Islet precursor cell (in vitro differentiated cells): ENCODE measurements around the gene MYDGF.

Experiments
- DNase-seq: peaks from one replicate; pipeline ENCODE4 v3.0.0-alpha.2; 2018

The MYDGF gene

GRCh38 chr19:4640247-4641000 is 29.7 kb downstream of the MYDGF start:
- no peak for DNase-seq

- no peak for DNase-seq
Observed at GRCh38 chr19:4639531-4640246, 30.5 kb downstream of the MYDGF start.

- DNase-seq: peak; percentile 98
Observed at GRCh38 chr19:4638828-4639530, 31.2 kb downstream of the MYDGF start, which contains the start of gene TNFAIP8L1. TSS of gene TNFAIP8L1 (plus strand) at chr19:4639516. CDS start at chr19:4651870, 12,354 bp downstream.

GRCh38 chr19:4638317-4638716 is 31.8 kb downstream of the MYDGF start:
- peak; percentile 48 for DNase-seq

GRCh38 chr19:4636761-4637160 is 33.4 kb downstream of the MYDGF start:
- DNase-seq: no peak

GRCh38 chr19:4636151-4636717 is 33.9 kb downstream of the MYDGF start:
- peak; percentile 83 for DNase-seq

- peak; percentile 60 for DNase-seq
Observed at GRCh38 chr19:4635754-4636116, 34.4 kb downstream of the MYDGF start.

GRCh38 chr19:4633140-4633967 is 36.8 kb downstream of the MYDGF start:
- DNase-seq: peak; percentile 91

GRCh38 chr19:4624733-4625362 is 45.3 kb downstream of the MYDGF start:
- DNase-seq: peak; percentile 81

GRCh38 chr19:4624301-4624700 is 45.8 kb downstream of the MYDGF start:
- no peak for DNase-seq

- no peak for DNase-seq
Observed at GRCh38 chr19:4622695-4623421, 47.3 kb downstream of the MYDGF start.

GRCh38 chr19:4620675-4621074 is 49.5 kb downstream of the MYDGF start:
- peak; percentile 57 for DNase-seq

- no peak for DNase-seq
Observed at GRCh38 chr19:4619668-4620294, 50.4 kb downstream of the MYDGF start.

GRCh38 chr19:4618019-4618418 is 52.1 kb downstream of the MYDGF start:
- DNase-seq: no peak

GRCh38 chr19:4613254-4613751 is 56.8 kb downstream of the MYDGF start:
- DNase-seq: no peak

- peak; percentile 59 for DNase-seq
Observed at GRCh38 chr19:4609878-4610511, 60.1 kb downstream of the MYDGF start.
